ENCODE results near the gene BCAT1. TPM values are rescaled to one million over a fixed set of nuclear protein-coding genes. Genes with fewer than 3 reads are reported as not detected.
"Not testable (repeated sequence)": the region's sequence is repeated elsewhere in the genome, so short reads cannot be mapped to it uniquely, and the experiment has no call there.

The BCAT1 gene
- total and polyA plus RNA-seq, 5 experiments from 2014 or later, result 0.36 to 2.2 TPM; not detected in 3

- ATAC-seq (no peak), DNase-seq (no peak)
- peaks cover 0 to 20% (median 11%) of the 10 kb centered on the region in 9 donors for H3K9me3 Mint-ChIP-seq
- POLR2A ChIA-PET, result interaction anchor here (0.7 kb wide), 1 partner anchor 289 kb away, joined by 5 read pairs; no protein-coding TSS in a partner anchor
- peaks cover 0 to 4% (median 0%) of the 10 kb centered on the region in 4 donors for H3K4me1 Mint-ChIP-seq
- H3K27ac Mint-ChIP-seq, result no peak overlapping the region
- H3K36me3 Mint-ChIP-seq, result peaks cover 0 to 17% (median 11%) of the 10 kb centered on the region in 3 donors
- no peak overlapping the region for H3K4me3 Mint-ChIP-seq
- H3K27me3 Mint-ChIP-seq, result peaks cover 0 to 5% (median 3%) of the 10 kb centered on the region in 5 donors
Measured at GRCh38 chr12:24979329-24979728, 30.4 kb upstream of the BCAT1 start.

GRCh38 chr12:24977711-24978110 is 28.8 kb upstream of the BCAT1 start:
- ATAC-seq (no peak), DNase-seq (no peak)
- POLR2A ChIA-PET, result no interaction called here
- Mint-ChIP-seq H3K36me3 (peaks cover 0 to 9% (median 2%) of the 10 kb centered on the region in 3 donors), H3K27me3 (peaks cover 0 to 7% (median 3%) of the 10 kb centered on the region in 5 donors), H3K4me3 (no peak overlapping the region), H3K4me1 (peaks cover 0 to 4% (median 0%) of the 10 kb centered on the region in 4 donors), H3K27ac (no peak overlapping the region), H3K9me3 (peaks cover 0 to 10% (median 5%) of the 10 kb centered on the region in 9 donors)

- peaks cover 0 to 4% (median 0%) of the 10 kb centered on the region in 4 donors for H3K4me1 Mint-ChIP-seq
- peaks cover 0 to 3% (median 0%) of the 10 kb centered on the region in 9 donors for H3K9me3 Mint-ChIP-seq
- no peak overlapping the region for H3K27ac Mint-ChIP-seq
- POLR2A ChIA-PET, result no interaction called here
- peaks cover 0 to 2% (median 0%) of the 10 kb centered on the region in 3 donors for H3K36me3 Mint-ChIP-seq
- DNase-seq (no peak), ATAC-seq (no peak)
- peaks cover 0 to 7% (median 3%) of the 10 kb centered on the region in 5 donors for H3K27me3 Mint-ChIP-seq
- H3K4me3 Mint-ChIP-seq, result no peak overlapping the region
Measured at GRCh38 chr12:24977060-24977459, 28.2 kb upstream of the BCAT1 start.

GRCh38 chr12:24975425-24975824 is 26.5 kb upstream of the BCAT1 start:
- POLR2A ChIA-PET, result no interaction called here
- peaks cover 0 to 4% (median 0%) of the 10 kb centered on the region in 3 donors for H3K36me3 Mint-ChIP-seq
- no peak overlapping the region for H3K27ac Mint-ChIP-seq
- peaks cover 0 to 8% (median 0%) of the 10 kb centered on the region in 9 donors for H3K9me3 Mint-ChIP-seq
- no peak for DNase-seq
- no peak overlapping the region for H3K4me3 Mint-ChIP-seq
- H3K4me1 Mint-ChIP-seq, result peaks cover 0 to 4% (median 0%) of the 10 kb centered on the region in 4 donors
- no peak for ATAC-seq
- peaks cover 0 to 9% (median 3%) of the 10 kb centered on the region in 5 donors for H3K27me3 Mint-ChIP-seq

GRCh38 chr12:24974216-24974615 is 25.3 kb upstream of the BCAT1 start:
- peaks cover 0 to 8% (median 0%) of the 10 kb centered on the region in 3 donors for H3K36me3 Mint-ChIP-seq
- H3K27ac Mint-ChIP-seq, result no peak overlapping the region
- POLR2A ChIA-PET, result no interaction called here
- H3K9me3 Mint-ChIP-seq, result peaks cover 0 to 9% (median 0%) of the 10 kb centered on the region in 9 donors
- H3K27me3 Mint-ChIP-seq, result peaks cover 0 to 9% (median 3%) of the 10 kb centered on the region in 5 donors
- H3K4me1 Mint-ChIP-seq, result peaks cover 0 to 4% (median 0%) of the 10 kb centered on the region in 4 donors
- DNase-seq, result no peak
- no peak for ATAC-seq
- H3K4me3 Mint-ChIP-seq, result no peak overlapping the region

- POLR2A ChIA-PET, result no interaction called here
Measured at GRCh38 chr12:24972078-24972477, 23.2 kb upstream of the BCAT1 start.

GRCh38 chr12:24970177-24970576 is 21.3 kb upstream of the BCAT1 start:
- Mint-ChIP-seq H3K27me3 (peaks cover 0 to 4% (median 0%) of the 10 kb centered on the region in 5 donors), H3K36me3 (peaks cover 0 to 10% (median 0%) of the 10 kb centered on the region in 3 donors), H3K4me3 (no peak overlapping the region), H3K9me3 (peaks cover 0 to 19% (median 5%) of the 10 kb centered on the region in 9 donors), H3K4me1 (no peaks in the 10 kb centered on the region), H3K27ac (no peak overlapping the region)
- POLR2A ChIA-PET, result no interaction called here
- DNase-seq (no peak), ATAC-seq (no peak)

More at GRCh38 chr12:24972078-24972477, 23.2 kb upstream of the BCAT1 start:
- Mint-ChIP-seq H3K4me3 (no peak overlapping the region), H3K9me3 (peaks cover 0 to 9% (median 0%) of the 10 kb centered on the region in 9 donors), H3K4me1 (peaks cover 0 to 4% (median 0%) of the 10 kb centered on the region in 4 donors), H3K27me3 (peaks cover 0 to 9% (median 3%) of the 10 kb centered on the region in 5 donors), H3K27ac (no peak overlapping the region), H3K36me3 (peaks cover 0 to 8% (median 0%) of the 10 kb centered on the region in 3 donors)
- ATAC-seq, result no peak
- DNase-seq, result no peak

DNA sequence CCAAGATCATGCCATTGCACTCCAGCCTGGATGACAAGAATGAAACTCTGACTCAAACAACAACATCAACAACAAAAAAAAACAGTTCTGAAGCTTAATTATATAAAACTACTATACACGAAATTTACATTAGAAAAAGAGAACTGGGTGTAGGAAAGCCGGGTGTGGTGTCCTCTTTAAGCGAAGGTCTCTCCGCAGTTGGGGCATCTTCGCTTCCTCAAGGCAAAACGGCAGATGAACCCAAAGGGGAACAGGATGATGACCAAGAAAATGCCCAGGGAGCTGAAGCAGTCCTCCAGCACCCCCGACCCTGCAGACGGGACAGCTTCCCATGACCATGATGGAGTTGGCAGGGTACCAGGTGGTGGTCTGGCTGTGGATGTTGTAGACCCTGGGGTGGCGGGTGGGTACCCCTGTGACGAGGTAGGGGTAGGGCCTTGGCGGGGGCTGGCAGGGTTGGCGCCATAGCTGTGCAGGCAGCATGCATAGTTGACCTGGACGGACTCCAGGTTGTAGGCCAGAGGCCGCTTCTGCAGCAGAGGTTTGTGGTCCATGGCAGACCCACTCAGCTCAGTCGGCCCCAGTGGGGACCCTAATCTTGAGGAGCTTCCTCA is 18.2 kb upstream of the BCAT1 start:
- H3K4me3 Mint-ChIP-seq, result no peak overlapping the region
- POLR2A ChIA-PET, result no interaction called here
- no peaks in the 10 kb centered on the region for H3K4me1 Mint-ChIP-seq
- H3K9me3 Mint-ChIP-seq, result peaks cover 0 to 36% (median 20%) of the 10 kb centered on the region in 9 donors
- H3K27ac Mint-ChIP-seq, result no peak overlapping the region
- ATAC-seq (no peak), DNase-seq (no peak)
- peaks cover 0 to 27% (median 2%) of the 10 kb centered on the region in 3 donors for H3K36me3 Mint-ChIP-seq
- peaks cover 0 to 3% (median 0%) of the 10 kb centered on the region in 5 donors for H3K27me3 Mint-ChIP-seq

GRCh38 chr12:24964342-24964741 is 15.4 kb upstream of the BCAT1 start:
- Mint-ChIP-seq H3K27me3 (peaks cover 0 to 2% (median 0%) of the 10 kb centered on the region in 5 donors), H3K4me3 (no peak overlapping the region), H3K9me3 (peaks cover 0 to 27% (median 16%) of the 10 kb centered on the region in 9 donors), H3K36me3 (peaks cover 0 to 20% (median 2%) of the 10 kb centered on the region in 3 donors), H3K4me1 (no peaks in the 10 kb centered on the region), H3K27ac (no peak overlapping the region)
- DNase-seq (no peak), ATAC-seq (no peak)
- POLR2A ChIA-PET, result no interaction called here

DNA sequence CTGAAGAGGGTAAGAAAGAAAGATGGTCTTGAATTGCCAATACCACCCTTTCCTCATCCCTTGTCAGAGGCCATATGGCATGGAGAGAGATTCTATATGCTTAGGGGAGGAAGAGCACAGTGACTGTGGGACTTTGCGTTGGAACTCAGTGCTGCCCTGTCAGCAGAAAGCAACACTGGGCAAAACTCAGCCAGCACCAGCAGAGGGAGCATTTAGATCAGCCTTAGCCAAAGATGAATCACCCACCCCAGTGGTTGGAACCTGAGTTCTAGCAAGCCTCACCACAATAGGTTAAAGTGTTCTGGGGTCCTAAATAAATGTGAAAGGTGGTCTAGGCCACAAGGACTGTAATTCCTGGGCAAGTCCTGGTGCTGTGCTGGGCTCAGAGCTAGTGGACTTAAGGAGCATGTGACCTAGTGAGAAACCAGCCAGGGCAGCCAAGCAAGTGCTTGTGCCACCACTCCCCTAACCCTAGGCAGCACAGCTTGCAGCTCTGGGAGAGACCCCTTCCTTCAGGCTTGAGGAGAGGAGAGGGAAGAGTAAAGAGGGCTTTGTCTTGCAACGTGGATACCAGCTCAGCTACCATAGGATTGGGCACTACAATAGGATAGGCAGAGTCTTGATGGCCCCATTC is 11.4 kb upstream of the BCAT1 start:
- ATAC-seq, result no peak
- POLR2A ChIA-PET, result no interaction called here
- no peak overlapping the region for H3K4me3 Mint-ChIP-seq
- H3K4me1 Mint-ChIP-seq, result peaks cover 0 to 2% (median 0%) of the 10 kb centered on the region in 4 donors
- H3K36me3 Mint-ChIP-seq, result peaks cover 0 to 18% (median 2%) of the 10 kb centered on the region in 3 donors
- peaks cover 0 to 21% (median 16%) of the 10 kb centered on the region in 9 donors for H3K9me3 Mint-ChIP-seq
- H3K27me3 Mint-ChIP-seq, result peaks cover 0 to 6% (median 2%) of the 10 kb centered on the region in 5 donors
- H3K27ac Mint-ChIP-seq, result no peak overlapping the region
- DNase-seq, result peak in 1 of 10 donors; percentile 6

- H3K36me3 Mint-ChIP-seq, H3K27ac Mint-ChIP-seq, ATAC-seq, H3K4me1 Mint-ChIP-seq, H3K9me3 Mint-ChIP-seq, H3K4me3 Mint-ChIP-seq, DNase-seq, POLR2A ChIA-PET: not testable (repeated sequence)
- peaks cover 0 to 19% (median 9%) of the 10 kb centered on the region in 5 donors for H3K27me3 Mint-ChIP-seq
Measured at GRCh38 chr12:24956351-24956750, 7.5 kb upstream of the BCAT1 start.

- Mint-ChIP-seq H3K27ac (no peak overlapping the region), H3K4me1 (peaks cover 0 to 5% (median 1%) of the 10 kb centered on the region in 4 donors), H3K27me3 (peaks cover under 1 to 19% (median 9%) of the 10 kb centered on the region in 5 donors), H3K9me3 (peaks cover 0 to 2% (median 0%) of the 10 kb centered on the region in 9 donors), H3K36me3 (no peaks in the 10 kb centered on the region), H3K4me3 (no peak overlapping the region)
- no peak for ATAC-seq
- POLR2A ChIA-PET, result no interaction called here
- DNase-seq, result no peak
Measured at GRCh38 chr12:24955853-24956252, 7.0 kb upstream of the BCAT1 start.

DNA sequence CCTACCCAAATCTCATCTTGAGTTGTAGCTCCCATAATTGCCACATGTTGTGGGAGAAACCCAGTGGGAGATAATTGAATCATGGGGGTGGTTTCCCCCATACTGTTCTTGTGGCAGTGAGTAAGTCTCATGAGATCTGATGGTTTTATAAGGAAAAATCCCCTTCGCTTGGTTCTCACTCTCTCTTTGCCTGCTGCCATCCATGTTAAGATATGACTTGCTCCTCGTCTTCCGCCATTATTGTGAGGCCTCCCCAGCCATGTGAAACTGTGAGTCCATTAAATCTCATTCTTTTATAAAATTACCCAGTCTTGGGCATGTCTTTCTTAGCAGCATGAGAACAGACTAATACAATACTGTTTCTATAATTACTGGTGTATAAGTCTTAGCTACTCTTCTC is 6.5 kb upstream of the BCAT1 start:
- peaks cover 0 to 7% (median 1%) of the 10 kb centered on the region in 4 donors for H3K4me1 Mint-ChIP-seq
- POLR2A ChIA-PET, result no interaction called here
- peaks cover 2 to 23% (median 11%) of the 10 kb centered on the region in 5 donors for H3K27me3 Mint-ChIP-seq
- H3K9me3 Mint-ChIP-seq, result peaks cover 0 to under 1% (median 0%) of the 10 kb centered on the region in 9 donors
- no peak overlapping the region for H3K4me3 Mint-ChIP-seq
- no peaks in the 10 kb centered on the region for H3K36me3 Mint-ChIP-seq
- ATAC-seq (no peak), DNase-seq (no peak)
- H3K27ac Mint-ChIP-seq, result no peak overlapping the region
